HG03565 (cell line): ENCODE measurements around the gene CAPN9.
"Not testable (repeated sequence)": the region's sequence is repeated elsewhere in the genome, so short reads cannot be mapped to it uniquely, and the experiment has no call there.

Experiments
- ATAC-seq: cut with Tn5 transposase; IDR thresholded peaks from one replicate; pipeline ENCODE4 v1.9.1; 2021; ENCODE audit warnings: mild to moderate bottlenecking, moderate library complexity; ENCODE audit not compliant: unreplicated experiment

The CAPN9 gene

GRCh38 chr1:230710543-230710904 is 36.7 kb upstream of the CAPN9 start:
- ATAC-seq, result no peak

GRCh38 chr1:230711245-230711644 is 35.9 kb upstream of the CAPN9 start:
- no peak for ATAC-seq

GRCh38 chr1:230712470-230712942 is 34.7 kb upstream of the CAPN9 start:
- ATAC-seq, result no peak

DNA sequence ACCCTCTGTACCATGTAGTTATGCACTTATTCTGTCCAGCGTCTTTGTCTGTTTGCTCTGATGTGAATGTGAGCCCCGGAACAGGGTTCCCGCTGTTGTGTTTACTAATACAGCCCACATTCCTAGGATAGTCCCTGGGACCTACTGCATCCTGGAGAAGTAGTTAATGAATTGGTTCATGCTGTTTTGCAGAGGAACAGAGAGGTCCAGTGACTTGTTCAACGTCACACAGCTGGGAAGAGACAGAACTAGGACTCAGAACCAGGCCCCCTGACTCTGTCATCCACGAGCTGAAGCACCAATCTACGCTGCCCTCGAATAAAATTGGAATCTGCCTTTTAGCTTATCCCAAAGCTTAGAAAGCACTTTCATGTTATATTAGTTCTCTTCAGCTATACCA is 34.0 kb upstream of the CAPN9 start:
- ATAC-seq, result no peak

DNA sequence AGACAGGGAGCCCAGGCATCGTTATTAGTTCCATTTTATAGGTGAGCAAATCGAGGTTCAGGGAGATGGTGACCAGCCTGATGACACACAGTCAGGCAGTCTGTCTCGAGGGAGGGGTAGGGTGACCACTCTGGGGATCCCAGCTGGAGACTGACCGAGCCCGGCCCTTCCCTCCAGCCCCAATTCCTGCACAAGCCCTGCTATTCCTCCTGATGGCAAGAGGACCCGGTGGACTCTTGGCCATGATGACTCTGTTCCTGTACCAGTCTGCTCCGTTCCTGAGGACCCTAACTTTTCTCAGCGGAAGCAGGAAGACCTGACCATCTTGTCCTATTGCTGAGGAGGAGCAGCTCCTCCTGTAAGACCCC is 33.7 kb upstream of the CAPN9 start:
- no peak for ATAC-seq

GRCh38 chr1:230713915-230714764 is 33.0 kb upstream of the CAPN9 start, which contains the start of gene AGT:
AGT (minus strand) TSS chr1:230714122; CDS start chr1:230710823, 3,299 bp downstream.
- ATAC-seq, result no peak

DNA sequence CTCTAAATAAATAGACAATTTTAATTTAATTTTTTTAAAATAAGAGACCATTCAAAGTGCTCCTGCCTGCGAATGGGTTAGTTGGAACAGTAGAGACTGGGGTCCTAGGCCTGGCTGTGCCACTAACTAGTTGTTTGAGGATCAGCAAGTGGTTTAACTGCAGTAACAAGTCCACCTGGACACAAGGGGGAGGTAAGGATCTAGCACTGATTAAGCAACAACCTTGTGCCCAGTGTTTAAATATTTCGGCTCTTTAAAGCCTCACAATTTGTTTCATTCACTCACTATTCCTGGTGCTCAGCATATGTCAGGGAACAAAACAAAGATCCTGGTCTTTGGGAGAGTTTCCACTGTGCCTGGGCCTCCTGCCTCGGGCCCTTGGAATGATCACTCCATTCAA is 31.7 kb upstream of the CAPN9 start:
- no peak for ATAC-seq

GRCh38 chr1:230716453-230716852 is 30.7 kb upstream of the CAPN9 start:
- not testable (repeated sequence) for ATAC-seq

GRCh38 chr1:230717251-230717650 is 29.9 kb upstream of the CAPN9 start:
- ATAC-seq, result no peak

GRCh38 chr1:230721849-230722522 is 25.2 kb upstream of the CAPN9 start:
- ATAC-seq, result not testable (repeated sequence)

- ATAC-seq, result no peak
These were observed 21.8 kb upstream of the CAPN9 start for GRCh38 chr1:230725256-230726012.

GRCh38 chr1:230728710-230729392 is 18.3 kb upstream of the CAPN9 start:
- no peak for ATAC-seq

GRCh38 chr1:230730977-230731376 is 16.2 kb upstream of the CAPN9 start:
- ATAC-seq, result no peak

- no peak for ATAC-seq
These were observed 11.7 kb upstream of the CAPN9 start for GRCh38 chr1:230735447-230735846.

DNA sequence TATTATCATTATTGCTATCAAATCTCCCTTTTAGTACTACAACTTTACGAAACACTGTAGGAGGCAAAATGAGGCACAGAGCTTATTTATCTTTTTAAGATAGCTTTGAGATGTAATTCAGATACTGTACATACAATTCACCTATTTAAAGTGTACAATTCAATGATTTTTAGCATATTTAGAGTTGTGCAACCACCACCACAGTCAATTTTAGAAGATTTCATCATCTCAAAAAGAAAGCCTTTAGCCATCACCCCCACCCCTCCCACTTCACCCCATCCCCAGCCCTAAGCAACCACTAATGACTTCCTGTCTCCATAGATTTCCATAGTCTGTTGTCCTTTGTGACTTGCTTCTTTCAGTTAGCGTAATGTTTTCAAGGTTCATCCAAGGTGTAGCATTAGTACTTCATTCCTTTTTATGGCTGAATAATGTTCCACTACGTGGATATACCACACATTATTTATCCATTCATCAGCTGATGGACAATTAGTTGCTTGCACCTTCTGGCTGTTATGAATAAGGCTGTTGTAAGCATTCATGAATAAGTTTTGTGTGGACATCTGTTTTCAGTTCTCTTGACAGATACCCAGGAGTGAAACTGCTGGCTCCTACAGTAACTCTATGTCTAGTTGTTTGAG is 9.4 kb upstream of the CAPN9 start:
- no peak for ATAC-seq

DNA sequence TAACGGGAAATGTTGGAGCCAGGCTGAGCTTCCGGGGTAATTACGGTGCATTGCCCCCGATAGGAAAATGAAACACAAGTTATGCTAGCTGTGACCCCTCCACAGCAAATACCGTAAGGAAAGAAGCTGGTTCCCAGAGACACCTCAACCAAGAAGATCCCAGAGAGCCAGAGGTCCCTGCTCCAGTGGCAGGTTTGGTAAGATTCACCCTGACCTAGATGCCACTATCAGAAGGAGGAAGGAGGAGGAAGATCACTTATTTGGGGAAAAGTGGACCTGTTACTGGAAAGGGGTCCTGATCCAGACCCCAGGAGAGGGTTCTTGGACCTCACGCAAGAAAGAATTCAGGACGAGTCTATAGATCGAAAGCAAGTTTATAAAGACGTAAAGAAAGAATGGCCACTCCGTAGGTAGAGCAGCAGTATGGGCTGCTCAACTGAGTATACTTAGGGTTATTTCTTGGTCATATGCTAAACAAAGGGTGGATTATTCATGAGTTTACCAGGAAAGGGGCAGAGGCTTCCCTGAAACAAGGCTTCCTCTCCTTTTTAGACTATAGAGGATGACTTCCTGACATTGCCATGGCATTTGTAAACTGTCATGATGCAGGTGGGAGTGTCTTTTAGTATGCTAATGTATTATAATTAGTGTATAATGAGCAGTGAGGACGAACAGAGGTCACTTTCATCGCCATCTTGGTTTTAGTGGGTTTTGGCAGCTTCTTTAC is 7.5 kb upstream of the CAPN9 start:
- ATAC-seq, result no peak

GRCh38 chr1:230743899-230744298 is 3.3 kb upstream of the CAPN9 start:
- no peak for ATAC-seq

GRCh38 chr1:230744382-230744781 is 2.8 kb upstream of the CAPN9 start:
- no peak for ATAC-seq

DNA sequence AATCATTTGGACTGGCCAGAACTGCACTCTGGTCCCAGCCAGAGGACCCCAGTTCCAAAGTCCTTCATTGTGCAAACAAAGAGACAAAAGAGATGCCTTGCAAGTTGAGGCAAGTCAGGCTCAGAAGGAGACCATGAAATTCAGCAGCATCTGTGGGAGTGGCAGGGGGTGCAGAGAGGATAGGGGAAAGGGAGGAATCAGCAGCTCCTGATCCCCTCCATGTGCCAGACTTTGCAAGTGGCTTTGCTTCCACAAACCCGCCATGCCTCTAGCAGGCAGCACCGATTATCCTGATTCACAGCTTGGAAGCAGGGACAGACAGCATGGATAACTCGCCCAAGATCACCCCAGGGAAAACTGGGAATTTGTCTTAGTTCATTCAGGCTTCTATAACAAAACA is 2.1 kb upstream of the CAPN9 start:
- ATAC-seq, result no peak

GRCh38 chr1:230746617-230747016 is 571 bp upstream of the CAPN9 start:
- ATAC-seq, result no peak
